ENCODE measurements around the gene OSGIN1.
A peak's percentile ranks its signal among the peaks of the same experiment; 100 is the strongest.

The OSGIN1 gene

GRCh38 chr16:84007520-84007919, 54.5 kb downstream of the OSGIN1 start:
- DNase-seq, result no peak

- DNase-seq, result no peak
Measured at GRCh38 chr16:84007965-84008364, 54.9 kb downstream of the OSGIN1 start.

GRCh38 chr16:84009282-84009681, 56.2 kb downstream of the OSGIN1 start:
- no peak for DNase-seq

- peak; percentile 42 to 51 for DNase-seq
Measured at GRCh38 chr16:84013787-84014569, 60.9 kb downstream of the OSGIN1 start.

GRCh38 chr16:84014570-84015327, 61.7 kb downstream of the OSGIN1 start:
- no peak for DNase-seq

- no peak for DNase-seq
Measured at GRCh38 chr16:84015399-84015798, 62.4 kb downstream of the OSGIN1 start.
